ENCODE results near the gene CNBD2. TPM values are rescaled to one million over a fixed set of nuclear protein-coding genes. Genes with fewer than 3 reads are reported as not detected.
A peak's percentile ranks its signal among the peaks of the same experiment; 100 is the strongest.

Gene CNBD2
- total and polyA plus RNA-seq, 10 of the 15 experiments (the other 5 are each of a cell fraction or from before 2014, with no cell fraction given) = 0.86 to 7.4 (median 4.6) TPM

DNA sequence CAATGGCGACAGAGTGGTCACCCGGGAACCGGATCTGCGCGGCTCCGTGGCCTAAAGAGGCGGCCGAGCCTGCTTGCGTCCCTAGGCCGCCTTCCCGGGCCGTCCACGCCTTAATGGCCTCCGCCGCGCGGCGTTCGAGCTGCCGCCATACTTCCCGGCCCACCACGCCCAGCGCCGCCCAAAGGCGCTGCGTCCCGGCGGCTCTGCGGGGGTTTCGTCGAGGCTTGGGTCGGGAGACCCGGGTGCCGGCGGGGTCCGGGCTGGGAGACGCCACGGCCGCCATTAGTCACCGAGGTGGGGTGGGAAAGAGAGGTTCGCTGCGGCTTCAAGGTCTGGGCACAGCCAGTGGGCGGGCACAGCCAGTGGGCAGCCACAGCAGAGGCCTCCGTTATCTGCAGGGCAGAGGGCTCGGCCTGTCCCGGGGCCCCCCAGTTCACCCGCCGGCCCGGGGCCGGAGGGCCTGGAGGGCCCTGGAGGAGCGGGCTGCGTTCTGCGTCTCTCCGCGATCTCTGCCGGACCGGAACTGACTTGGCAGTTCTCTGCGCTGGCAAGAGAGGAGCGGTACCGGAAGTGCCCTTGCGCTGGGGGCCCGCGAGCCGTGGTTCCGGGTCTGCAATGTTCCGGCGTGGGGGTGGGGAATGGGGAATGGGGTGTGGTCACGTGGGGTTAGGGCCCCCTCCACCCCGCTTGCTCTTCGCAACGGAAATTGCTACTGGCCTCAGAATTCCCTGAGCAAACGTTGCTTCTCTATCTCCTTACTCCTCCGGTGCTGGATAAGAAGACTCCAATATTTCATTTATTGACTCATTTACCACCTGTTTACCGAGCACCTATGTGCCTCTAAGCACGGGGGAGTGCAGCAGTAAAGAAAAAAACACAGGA lies 82.3 kb downstream of the CNBD2 start (continued):
- TF ChIP-seq STAT3 (IDR thresholded peaks at IDR 0.05; ENCODE audit: low read depth, low read length) (no peak), ZNF24 (IDR thresholded peaks at IDR 0.05) (peak; percentile 61), MTA2 (IDR thresholded peaks at IDR 0.05; ENCODE audit: low read depth) (peak; percentile 42; the same call in 1 of the 2 replicates), GATAD2B (conservative IDR thresholded peaks at IDR 0.05; ENCODE audit: low read depth) (peak; percentile 67; the same call in 1 of the 2 replicates), ZZZ3 (IDR thresholded peaks at IDR 0.05; ENCODE audit: control insufficient read depth, insufficient read length, low read depth) (no peak), SP1 (IDR thresholded peaks at IDR 0.05; ENCODE audit: low read depth, low read length) (peak; percentile 24), YBX1 (IDR thresholded peaks at IDR 0.05) (no peak), SREBF1 (IDR thresholded peaks at IDR 0.05; ENCODE audit: low read length) (peak; percentile 41; the same call in 1 of the 2 replicates), SMARCA5 (IDR thresholded peaks at IDR 0.05) (0 out of 2 replicates have a peak, but pooled peaks have one; percentile 66), SRF (IDR thresholded peaks at IDR 0.05; ENCODE audit: low read depth in 2 of 2, low read length in 2 of 2) (peak; percentile 48 to 84), LARP7 (IDR thresholded peaks at IDR 0.05) (peak; percentile 61; the same call in 1 of the 2 replicates), YY1 (IDR thresholded peaks at IDR 0.05; ENCODE audit: low read depth, low read length) (peak; percentile 90), TAF1 (IDR thresholded peaks at IDR 0.05; ENCODE audit: borderline replicate concordance, low read depth, low read length) (peak; percentile 97), IKZF1 (conservative IDR thresholded peaks at IDR 0.05) (peak; percentile 75), NFIC (IDR thresholded peaks at IDR 0.05; ENCODE audit: low read depth, low read length) (no peak), BRCA1 (IDR thresholded peaks at IDR 0.05; ENCODE audit: low read depth, low read length) (no peak), CBX5 (IDR thresholded peaks at IDR 0.05; ENCODE audit: low read depth) (no peak), HDAC6 (IDR thresholded peaks at IDR 0.05; ENCODE audit: unreplicated experiment) (peak; percentile 37), SUPT20H (IDR thresholded peaks at IDR 0.05; ENCODE audit: borderline replicate concordance, control insufficient read depth, low read depth, low read length) (no peak), BMI1 (IDR thresholded peaks at IDR 0.05; ENCODE audit: borderline replicate concordance) (no peak), SIX5 (IDR thresholded peaks at IDR 0.05; ENCODE audit: low read depth, low read length, severe bottlenecking) (peak; percentile 53), EGR1 (IDR thresholded peaks at IDR 0.05; ENCODE audit: borderline replicate concordance in 1 of 2, low read depth in 2 of 2, low read length in 2 of 2) (peak; percentile 41 to 70), CHD4 (IDR thresholded peaks at IDR 0.05) (no peak)
- TF ChIP-seq, protein P1, sequence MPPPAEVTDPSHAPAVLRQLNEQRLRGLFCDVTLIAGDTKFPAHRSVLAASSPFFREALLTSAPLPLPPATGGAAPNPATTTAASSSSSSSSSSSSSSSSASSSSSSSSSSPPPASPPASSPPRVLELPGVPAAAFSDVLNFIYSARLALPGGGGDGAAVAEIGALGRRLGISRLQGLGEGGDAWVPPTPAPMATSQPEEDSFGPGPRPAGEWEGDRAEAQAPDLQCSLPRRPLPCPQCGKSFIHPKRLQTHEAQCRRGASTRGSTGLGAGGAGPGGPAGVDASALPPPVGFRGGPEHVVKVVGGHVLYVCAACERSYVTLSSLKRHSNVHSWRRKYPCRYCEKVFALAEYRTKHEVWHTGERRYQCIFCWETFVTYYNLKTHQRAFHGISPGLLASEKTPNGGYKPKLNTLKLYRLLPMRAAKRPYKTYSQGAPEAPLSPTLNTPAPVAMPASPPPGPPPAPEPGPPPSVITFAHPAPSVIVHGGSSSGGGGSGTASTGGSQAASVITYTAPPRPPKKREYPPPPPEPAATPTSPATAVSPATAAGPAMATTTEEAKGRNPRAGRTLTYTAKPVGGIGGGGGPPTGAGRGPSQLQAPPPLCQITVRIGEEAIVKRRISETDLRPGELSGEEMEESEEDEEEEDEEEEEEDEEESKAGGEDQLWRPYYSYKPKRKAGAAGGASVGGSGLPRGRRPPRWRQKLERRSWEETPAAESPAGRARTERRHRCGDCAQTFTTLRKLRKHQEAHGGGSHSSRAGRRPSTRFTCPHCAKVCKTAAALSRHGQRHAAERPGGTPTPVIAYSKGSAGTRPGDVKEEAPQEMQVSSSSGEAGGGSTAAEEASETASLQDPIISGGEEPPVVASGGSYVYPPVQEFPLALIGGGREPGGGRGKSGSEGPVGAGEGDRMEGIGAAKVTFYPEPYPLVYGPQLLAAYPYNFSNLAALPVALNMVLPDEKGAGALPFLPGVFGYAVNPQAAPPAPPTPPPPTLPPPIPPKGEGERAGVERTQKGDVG (CRISPR knock-in tag; IDR thresholded peaks at IDR 0.05) = no peak
- TF ChIP-seq, protein P2, sequence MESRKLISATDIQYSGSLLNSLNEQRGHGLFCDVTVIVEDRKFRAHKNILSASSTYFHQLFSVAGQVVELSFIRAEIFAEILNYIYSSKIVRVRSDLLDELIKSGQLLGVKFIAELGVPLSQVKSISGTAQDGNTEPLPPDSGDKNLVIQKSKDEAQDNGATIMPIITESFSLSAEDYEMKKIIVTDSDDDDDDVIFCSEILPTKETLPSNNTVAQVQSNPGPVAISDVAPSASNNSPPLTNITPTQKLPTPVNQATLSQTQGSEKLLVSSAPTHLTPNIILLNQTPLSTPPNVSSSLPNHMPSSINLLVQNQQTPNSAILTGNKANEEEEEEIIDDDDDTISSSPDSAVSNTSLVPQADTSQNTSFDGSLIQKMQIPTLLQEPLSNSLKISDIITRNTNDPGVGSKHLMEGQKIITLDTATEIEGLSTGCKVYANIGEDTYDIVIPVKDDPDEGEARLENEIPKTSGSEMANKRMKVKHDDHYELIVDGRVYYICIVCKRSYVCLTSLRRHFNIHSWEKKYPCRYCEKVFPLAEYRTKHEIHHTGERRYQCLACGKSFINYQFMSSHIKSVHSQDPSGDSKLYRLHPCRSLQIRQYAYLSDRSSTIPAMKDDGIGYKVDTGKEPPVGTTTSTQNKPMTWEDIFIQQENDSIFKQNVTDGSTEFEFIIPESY (IDR thresholded peaks at IDR 0.05) = no peak

Data from GM12878 (cell line).